HG03159 (cell line): ENCODE data around the gene ARHGEF38.
"Not testable (repeated sequence)": the region's sequence is repeated elsewhere in the genome, so short reads cannot be mapped to it uniquely, and the experiment has no call there.

ENCODE experiments used
- ATAC-seq: cut with Tn5 transposase; IDR thresholded peaks from one replicate; pipeline ENCODE4 v1.9.1; 2021; ENCODE audit warnings: mild to moderate bottlenecking, moderate library complexity; ENCODE audit not compliant: unreplicated experiment

The ARHGEF38 gene

DNA sequence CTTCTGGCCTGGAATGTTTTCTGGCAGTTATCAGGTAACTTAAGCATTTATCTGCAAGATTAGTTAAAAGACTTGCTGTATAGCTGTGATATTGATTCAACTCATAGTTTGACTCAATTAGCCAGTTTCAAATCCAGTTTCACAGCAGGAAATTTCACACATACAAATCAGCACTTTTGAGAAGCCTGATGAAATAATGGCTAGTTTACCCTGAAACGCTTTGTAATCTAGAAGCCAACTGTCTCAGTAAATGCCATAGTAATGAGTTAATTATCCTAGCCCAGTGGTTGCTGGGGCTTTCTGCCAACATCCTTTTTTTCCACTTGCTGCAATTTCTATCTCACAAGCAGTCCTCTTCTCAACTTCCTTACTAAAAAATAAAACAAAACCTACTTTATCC lies 53.1 kb downstream of the ARHGEF38 start:
- ATAC-seq: no peak

DNA sequence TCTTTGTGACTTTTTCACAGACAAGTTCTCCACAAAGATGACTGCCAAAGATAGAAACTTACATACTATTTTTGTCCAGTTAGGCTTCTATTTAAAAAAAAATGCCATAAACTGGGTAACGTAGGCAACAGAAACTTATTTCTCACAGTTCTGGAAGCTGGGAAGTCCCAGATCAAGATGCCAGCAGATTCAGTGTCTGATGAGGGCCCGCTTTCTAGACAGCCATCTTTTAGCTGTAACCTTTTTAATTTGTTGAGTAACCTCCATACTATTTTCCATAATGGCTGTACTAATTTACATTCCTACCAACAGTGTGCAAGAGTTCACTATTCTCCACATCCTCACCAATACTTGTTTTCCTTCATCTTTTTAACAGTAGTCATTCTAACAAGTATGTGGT lies 55.5 kb downstream of the ARHGEF38 start:
- no peak for ATAC-seq

DNA sequence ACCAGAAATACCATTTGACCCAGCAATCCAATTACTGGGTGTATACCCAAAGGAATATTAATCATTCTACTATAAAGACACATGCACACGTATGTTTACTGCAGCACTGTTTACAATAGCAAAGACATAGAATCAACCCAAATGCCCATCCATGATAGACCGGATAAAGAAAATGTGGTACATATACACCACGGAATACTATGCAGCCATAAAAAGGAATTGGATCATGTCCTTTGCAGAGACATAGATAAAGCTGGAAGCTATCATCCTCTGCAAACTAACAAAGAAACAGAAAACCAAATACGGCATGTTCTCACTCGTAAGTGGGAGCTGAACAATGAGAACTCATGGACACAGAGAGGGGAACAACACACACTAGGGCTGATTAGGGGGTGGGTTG lies 57.4 kb downstream of the ARHGEF38 start:
- not testable (repeated sequence) for ATAC-seq

GRCh38 chr4:105613306-105613705 lies 60.9 kb downstream of the ARHGEF38 start:
- ATAC-seq: no peak

DNA sequence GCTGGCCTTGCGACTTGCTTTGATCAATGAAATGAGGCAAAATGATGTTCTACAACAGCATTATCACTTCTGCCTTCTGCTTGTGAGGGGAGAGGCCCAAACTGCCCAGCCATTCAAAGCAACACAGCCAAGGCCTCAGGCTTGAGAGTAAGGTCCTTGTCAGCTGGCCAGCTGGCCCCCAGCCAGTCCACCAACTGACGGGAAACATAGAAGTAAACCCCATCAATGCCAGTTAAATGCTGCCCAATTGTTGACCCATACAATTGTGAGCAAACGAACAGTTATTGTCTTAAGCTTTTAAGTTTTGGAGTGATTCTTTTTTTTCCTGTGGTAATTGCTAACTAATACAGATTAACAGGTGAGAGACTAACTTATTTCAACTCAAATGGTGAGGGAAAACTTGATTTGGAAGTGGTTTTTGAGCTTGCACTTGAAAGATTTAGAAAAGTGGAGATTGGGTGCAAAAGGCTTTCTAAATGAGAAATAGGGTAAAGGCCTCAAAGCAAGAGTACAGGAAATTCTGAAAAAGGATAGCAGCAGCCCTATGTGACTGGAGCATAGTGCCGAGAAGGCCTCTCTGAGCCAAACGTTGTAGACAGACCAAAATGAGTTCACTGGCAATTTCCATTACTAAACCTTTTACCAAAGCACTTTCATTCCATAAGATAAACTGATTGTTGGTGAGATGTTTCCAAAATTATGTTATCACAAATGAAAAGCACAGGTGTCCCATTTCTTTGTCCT lies 66.9 kb downstream of the ARHGEF38 start:
- no peak for ATAC-seq

- ATAC-seq: no peak
These were observed 68.4 kb downstream of the ARHGEF38 start for GRCh38 chr4:105620640-105621323.

DNA sequence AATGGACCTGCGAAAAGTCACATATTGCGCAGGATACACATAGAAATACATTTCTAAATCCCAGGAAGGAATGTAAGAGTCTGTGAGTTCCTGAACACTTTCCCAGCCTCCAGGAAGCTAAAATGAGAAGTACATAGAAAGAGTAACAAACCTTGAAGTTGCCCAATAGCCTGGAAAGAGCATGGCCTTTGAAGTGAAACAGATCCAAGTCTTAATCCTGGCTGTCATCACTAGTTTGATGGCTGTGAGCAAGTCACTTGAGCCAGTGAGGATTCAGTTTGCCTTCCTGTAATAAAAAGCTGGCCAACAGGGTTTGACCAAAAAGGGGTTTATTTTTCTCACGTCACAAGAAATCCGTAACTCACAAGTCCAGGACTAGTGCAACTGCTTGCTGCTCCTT lies 69.8 kb downstream of the ARHGEF38 start:
- no peak for ATAC-seq

DNA sequence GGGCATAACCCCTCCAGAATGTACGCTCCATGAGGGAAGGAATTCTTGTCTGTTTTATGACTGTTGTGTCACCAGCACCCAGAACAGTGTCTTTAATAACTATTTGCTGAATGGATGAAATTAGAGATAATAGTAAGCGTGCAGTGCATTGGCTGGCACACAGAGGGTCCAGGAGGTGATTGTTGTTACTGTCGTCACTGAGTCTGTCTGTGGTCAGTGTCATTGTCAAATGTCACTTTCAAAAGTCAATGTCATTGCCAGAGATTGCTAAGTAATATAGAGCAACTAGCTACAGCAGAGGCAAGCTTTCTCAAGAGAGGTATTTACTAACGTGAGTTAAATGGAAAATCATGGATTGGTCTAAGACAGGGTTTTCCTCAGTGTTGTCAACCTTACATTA lies 70.7 kb downstream of the ARHGEF38 start:
- ATAC-seq: no peak

DNA sequence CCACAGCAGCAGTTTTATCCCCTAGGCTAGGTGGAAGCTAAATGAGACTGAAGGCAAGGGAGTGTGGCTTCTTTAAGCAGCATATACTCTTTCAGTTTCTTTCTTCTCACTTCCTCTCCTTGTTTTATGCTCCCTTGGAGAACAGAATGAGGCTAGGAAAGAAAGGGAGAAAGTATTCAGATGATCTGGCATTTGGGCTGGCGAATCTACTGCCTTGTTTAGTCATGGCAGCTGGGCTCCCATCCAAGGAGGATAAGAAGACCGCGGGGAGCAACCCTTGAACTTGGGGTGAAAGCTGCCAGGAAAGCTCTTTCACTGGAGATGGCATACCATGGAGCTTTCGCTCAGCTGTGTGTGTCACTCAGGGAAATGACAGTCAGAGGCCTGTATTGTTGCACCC lies 72.1 kb downstream of the ARHGEF38 start:
- peak; percentile 70 for ATAC-seq

GRCh38 chr4:105625214-105625613 lies 72.8 kb downstream of the ARHGEF38 start:
- ATAC-seq: no peak

DNA sequence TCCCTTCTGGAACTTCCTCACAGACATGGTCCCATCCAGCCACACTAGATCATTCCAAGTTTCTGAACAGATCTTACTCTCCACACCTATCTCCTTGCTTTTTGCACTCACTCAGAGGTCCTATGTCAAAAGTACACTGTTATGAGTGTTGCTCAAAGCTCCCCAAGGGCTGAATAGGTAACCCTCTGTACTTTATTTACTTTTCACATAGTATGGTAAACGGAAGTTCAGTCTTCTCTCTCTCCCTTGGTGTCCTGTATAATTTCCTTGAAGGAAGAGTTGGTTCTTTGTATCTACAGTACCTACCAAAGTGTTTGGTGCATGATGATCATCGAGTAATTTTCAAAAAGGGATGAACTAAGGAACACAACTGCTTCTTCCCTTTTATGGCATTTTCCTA lies 74.4 kb downstream of the ARHGEF38 start:
- ATAC-seq: no peak

DNA sequence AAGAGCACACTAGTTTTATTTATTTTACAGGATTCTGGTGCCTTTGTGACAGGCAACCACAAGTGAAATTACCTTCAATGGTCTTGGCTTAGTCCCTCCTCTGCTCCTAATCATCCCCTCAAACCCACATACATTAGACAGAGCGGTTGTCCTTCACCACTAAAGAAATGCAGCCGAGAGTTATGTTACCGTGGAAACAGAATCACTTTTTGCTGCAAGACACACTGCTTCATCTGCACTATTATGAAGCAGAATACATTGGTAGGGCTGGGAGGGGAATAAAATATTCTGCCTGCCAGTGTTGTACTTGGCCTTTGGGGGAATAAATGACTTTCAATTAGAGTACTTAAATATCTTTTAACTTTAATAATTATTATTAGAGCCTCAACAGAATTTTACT lies 75.2 kb downstream of the ARHGEF38 start:
- no peak for ATAC-seq

- ATAC-seq: no peak
These were observed 78.5 kb downstream of the ARHGEF38 start for GRCh38 chr4:105630670-105631655.

DNA sequence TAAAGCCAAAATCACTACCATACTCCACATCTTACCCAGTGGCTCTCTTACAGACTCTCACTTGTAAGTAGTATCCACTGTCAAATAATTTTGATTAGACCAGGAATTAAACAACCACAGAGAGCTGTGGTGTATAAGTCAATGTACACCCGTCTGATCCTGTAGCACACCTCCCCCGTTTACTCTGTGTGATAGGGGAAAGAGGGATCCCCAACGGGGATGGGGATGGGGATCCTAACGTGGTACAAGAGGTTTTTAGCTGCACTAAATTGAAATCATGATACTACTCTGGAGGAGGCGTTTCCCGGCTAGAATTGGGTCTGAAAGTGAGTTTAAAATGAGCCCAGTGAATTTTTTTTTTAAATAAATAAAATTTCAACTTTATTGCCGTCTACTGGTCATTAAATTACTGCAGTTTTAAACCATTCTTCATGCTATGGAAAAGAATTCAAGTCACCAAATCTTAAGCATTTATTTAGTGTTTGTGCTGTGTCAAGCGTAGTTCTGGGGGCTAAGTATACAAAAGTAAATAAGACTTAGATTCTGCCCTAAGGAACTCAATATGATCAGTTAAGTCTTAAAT lies 79.5 kb downstream of the ARHGEF38 start:
- ATAC-seq: no peak

GRCh38 chr4:105632599-105632998 lies 80.2 kb downstream of the ARHGEF38 start:
- ATAC-seq: no peak

DNA sequence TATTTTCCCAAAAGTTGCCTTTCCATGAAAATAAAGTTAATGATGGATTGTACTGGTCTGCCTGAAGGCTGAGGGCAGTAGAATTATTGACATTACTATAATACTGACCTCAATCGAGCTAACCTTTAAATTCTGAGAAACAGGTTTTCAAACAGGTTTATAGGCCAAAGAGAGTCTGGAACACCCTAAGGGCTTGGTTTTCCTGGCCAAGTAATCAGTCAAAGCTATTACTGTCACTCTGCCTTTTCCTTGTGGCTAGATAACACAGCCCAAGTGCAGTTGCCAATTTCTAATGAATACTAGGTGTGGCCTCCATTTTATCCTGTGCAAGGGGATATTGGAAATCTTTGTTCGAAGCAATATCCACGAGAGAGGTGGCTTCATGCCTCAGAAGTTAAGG lies 80.8 kb downstream of the ARHGEF38 start:
- ATAC-seq: no peak

GRCh38 chr4:105634402-105635080 lies 82.1 kb downstream of the ARHGEF38 start:
- ATAC-seq: no peak

- ATAC-seq: peak; percentile 90
These were observed 85.2 kb downstream of the ARHGEF38 start for GRCh38 chr4:105637408-105638176.

GRCh38 chr4:105641845-105642244 lies 89.4 kb downstream of the ARHGEF38 start:
- no peak for ATAC-seq

DNA sequence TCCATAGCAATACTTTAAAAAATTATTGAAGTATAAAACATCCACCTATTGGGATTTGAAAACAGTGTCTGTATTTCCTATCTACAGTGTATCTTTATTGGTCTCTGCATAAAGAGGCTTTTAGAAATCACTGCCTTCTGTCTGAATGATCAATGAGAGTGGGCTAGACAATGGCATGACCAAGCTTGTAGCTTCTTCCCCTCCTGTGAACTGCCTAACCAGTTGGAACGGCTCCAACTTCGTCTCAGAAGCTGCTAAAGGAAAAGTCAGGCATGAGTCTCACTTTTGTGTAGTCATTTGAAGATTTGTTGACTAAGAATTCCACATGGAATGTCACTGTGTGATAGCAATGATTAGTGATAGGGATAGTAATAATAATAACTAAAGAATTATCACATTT lies 91.8 kb downstream of the ARHGEF38 start:
- ATAC-seq: no peak
